NCI-H1105 treated with DMSO at 0.1 percent for 48 hours (cell line): Measurements from ENCODE around the gene ANAPC4.

Experiments
- DNase-seq: peaks from one replicate; lab custom pipeline; 2025; lab: John Stamatoyannopoulos, UW

The ANAPC4 gene

GRCh38 chr4:25377572-25378436 lies 741 bp downstream of the ANAPC4 start:
- DNase-seq: no peak

GRCh38 chr4:25378437-25378743 lies 1.3 kb downstream of the ANAPC4 start:
- DNase-seq: no peak

GRCh38 chr4:25379591-25379990 lies 2.5 kb downstream of the ANAPC4 start:
- DNase-seq: no peak

- no peak for DNase-seq
These were observed 6.6 kb downstream of the ANAPC4 start for GRCh38 chr4:25383647-25384046.

- no peak for DNase-seq
These were observed 9.9 kb downstream of the ANAPC4 start for GRCh38 chr4:25386926-25387325.

GRCh38 chr4:25397305-25397704 lies 20.2 kb downstream of the ANAPC4 start:
- DNase-seq: no peak

- DNase-seq: no peak
These were observed 22.4 kb downstream of the ANAPC4 start for GRCh38 chr4:25399510-25399909.

GRCh38 chr4:25401066-25401465 lies 24.0 kb downstream of the ANAPC4 start:
- DNase-seq: no peak

- DNase-seq: no peak
These were observed 25.5 kb downstream of the ANAPC4 start for GRCh38 chr4:25402521-25402920.

GRCh38 chr4:25403699-25404098 lies 26.6 kb downstream of the ANAPC4 start:
- DNase-seq: no peak

GRCh38 chr4:25405453-25405852 lies 28.4 kb downstream of the ANAPC4 start:
- no peak for DNase-seq

- no peak for DNase-seq
These were observed 29.1 kb downstream of the ANAPC4 start for GRCh38 chr4:25406081-25406692.

- DNase-seq: no peak
These were observed 33.9 kb downstream of the ANAPC4 start for GRCh38 chr4:25410820-25411529.

GRCh38 chr4:25413261-25413660 lies 36.2 kb downstream of the ANAPC4 start:
- DNase-seq: no peak

GRCh38 chr4:25417014-25417413 lies 40.0 kb downstream of the ANAPC4 start:
- DNase-seq: no peak

- no peak for DNase-seq
These were observed 43.9 kb downstream of the ANAPC4 start for GRCh38 chr4:25420931-25421330.

- no peak for DNase-seq
These were observed 44.9 kb downstream of the ANAPC4 start for GRCh38 chr4:25421816-25422525.

GRCh38 chr4:25423548-25423947 lies 46.5 kb downstream of the ANAPC4 start:
- DNase-seq: no peak

GRCh38 chr4:25424539-25425228 lies 47.6 kb downstream of the ANAPC4 start:
- DNase-seq: no peak

- DNase-seq: no peak
These were observed 48.3 kb downstream of the ANAPC4 start for GRCh38 chr4:25425361-25425760.

- no peak for DNase-seq
These were observed 50.8 kb downstream of the ANAPC4 start for GRCh38 chr4:25427871-25428270.

GRCh38 chr4:25430630-25431029 lies 53.6 kb downstream of the ANAPC4 start:
- DNase-seq: no peak
